Stimulated activated CD4-positive, alpha-beta T cell treated with anti-CD3 and anti-CD28 coated beads, TNF-alpha, amount 100 ng/mL, for 1 hour (primary cell): ENCODE data around the gene ALG12.

Experiments
- DNase-seq, 3 donors: peaks; one replicate each; pipeline ENCODE4 v3.0.0-alpha.2; 2020; ENCODE audit warnings: low read depth in 3 of 3, low spot score in 1 of 3

Gene ALG12

GRCh38 chr22:49894322-49895054 is 23.8 kb downstream of the ALG12 start:
- no peak for DNase-seq

DNA sequence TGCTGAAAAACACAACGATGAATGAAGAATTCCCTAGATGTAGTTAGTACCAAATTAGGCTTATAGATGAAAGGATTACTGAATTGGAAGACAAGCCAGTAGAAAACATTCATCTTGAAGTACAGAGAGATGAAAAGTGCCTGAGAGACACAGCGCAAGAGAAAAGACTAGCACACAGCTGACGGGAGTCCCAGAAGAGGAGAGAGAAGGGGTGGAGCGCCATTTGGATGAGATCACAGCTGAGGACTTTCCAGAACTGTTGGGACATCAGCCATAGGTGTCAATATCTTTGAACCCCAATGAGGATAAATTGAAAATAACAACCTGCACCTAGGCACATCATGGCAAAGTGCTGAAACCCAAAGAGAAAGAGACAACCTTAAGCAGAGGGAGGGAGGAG is 25.2 kb downstream of the ALG12 start:
- no peak for DNase-seq

DNA sequence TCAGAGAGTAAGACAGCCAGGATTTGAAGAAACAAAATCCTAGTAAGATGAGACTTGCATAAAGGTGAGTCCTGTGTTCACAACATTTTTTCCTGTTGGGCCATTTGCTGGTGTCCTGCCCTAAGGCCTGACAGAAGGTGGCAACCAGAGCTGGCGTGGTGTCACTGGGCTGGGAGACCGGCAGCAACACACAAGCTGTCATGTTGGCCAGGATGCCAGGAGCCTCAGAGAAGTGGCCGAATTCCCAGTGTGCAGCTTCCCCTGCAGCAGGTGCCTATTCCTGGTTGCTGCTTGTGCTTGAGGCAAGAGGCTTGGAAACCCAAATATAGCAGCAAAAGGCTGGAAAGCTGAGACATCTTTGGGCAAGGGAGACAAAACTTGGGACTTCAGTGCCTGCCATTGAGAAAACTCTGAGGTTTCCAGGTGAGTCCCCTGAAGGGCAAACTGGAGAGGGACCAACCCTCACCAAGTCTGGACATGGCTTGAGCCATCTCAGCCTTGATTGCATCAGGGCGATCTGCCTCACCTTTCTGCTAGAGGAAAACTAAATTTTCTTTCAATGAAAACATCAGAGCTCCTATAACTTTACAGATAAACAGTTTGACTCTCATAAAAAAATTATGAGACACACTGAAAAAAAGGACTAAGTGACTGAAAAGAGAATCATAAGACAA is 25.9 kb downstream of the ALG12 start:
- DNase-seq = no peak

GRCh38 chr22:49889071-49889470 is 29.2 kb downstream of the ALG12 start:
- no peak for DNase-seq

DNA sequence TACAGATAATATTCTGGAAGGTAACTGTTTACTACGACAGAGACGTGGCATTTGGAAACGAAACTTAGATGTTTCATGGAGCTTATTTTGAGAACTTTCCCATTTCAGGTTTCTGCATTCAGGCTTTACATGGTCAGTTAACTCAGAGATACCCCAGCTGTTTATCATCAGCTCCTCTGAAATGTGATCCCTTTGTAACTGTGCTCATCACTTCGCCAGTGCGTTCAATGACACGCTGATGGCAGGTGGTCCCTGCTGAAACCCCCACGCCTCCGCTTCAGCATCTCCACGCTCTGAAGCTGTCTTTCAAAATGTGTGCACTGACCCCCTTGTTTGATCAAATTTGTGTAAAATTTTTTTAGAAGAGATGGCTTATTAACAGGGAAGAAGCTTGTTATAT is 30.5 kb downstream of the ALG12 start:
- DNase-seq = no peak

DNA sequence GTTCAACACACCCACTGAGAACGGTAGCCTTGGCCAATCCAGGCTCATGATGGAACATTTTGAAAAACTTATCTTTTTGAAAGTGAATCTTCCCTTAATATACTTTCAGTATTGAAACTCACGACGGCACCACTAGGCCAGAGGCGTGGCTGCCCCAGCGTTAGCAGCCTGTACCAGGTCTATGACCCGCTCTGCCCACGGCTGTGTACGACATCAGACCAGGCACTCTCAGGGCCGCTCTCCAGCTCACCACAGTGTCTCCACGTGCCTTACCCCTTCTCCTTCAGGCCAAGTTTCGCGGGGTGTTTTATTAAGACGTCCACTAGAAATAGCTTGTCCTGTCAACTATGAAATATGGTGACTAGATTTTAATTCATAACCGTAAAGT is 31.2 kb downstream of the ALG12 start:
- DNase-seq = no peak

DNA sequence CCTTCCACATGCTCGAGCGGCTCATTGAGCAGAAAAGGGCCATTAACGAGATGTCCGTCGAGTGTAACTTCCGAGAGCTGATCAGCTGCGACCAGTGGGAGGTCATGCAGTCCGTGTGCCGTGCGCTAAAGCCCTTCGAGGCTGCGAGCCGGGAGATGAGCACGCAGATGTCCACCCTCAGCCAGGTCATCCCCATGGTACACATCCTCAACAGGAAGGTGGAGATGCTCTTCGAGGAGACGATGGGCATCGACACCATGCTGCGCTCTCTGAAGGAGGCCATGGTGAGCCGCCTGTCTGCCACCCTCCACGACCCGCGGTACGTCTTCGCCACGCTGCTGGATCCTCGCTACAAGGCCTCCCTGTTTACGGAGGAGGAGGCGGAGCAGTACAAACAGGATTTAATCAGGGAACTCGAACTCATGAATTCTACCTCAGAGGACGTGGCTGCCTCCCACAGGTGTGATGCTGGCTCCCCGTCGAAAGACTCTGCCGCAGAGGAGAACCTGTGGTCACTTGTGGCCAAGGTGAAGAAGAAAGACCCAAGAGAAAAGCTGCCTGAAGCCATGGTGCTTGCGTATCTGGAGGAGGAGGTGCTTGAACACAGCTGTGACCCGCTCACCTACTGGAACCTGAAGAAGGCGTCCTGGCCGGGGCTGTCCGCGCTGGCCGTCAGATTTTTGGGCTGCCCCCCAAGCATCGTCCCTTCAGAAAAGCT is 31.7 kb downstream of the ALG12 start:
- no peak for DNase-seq

GRCh38 chr22:49885881-49886280 is 32.4 kb downstream of the ALG12 start:
- DNase-seq = no peak

GRCh38 chr22:49885281-49885680 is 33.0 kb downstream of the ALG12 start:
- DNase-seq = no peak

DNA sequence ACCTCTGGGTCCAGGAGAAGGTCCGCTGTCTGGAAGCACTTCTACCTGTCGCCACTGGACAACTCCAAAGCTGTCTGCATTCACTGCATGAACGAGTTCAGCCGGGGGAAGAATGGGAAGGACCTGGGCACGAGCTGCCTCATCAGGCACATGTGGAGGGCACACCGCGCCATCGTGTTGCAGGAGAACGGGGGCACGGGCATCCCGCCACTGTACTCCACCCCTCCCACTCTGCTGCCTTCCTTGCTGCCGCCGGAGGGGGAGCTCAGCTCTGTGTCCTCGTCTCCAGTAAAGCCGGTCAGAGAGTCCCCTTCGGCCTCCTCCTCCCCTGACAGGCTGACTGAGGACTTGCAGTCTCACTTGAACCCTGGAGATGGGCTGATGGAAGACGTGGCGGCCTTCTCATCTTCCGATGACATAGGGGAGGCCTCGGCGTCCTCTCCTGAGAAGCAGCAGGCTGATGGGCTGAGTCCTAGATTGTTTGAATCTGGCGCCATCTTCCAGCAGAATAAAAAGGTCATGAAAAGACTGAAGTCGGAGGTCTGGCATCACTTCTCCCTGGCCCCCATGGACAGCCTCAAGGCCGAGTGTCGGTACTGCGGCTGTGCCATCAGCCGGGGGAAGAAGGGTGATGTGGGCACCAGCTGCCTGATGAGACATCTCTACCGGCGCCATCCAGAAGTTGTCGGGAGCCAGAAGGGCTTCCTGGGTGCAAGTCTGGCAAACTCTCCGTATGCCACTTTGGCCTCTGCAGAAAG is 33.6 kb downstream of the ALG12 start:
- DNase-seq = no peak

- no peak for DNase-seq
These were observed 34.2 kb downstream of the ALG12 start for GRCh38 chr22:49884075-49884474.

- DNase-seq = no peak
These were observed 35.0 kb downstream of the ALG12 start for GRCh38 chr22:49883294-49883640.

GRCh38 chr22:49882519-49883293 is 35.5 kb downstream of the ALG12 start:
- DNase-seq = no peak

GRCh38 chr22:49881856-49882255 is 36.4 kb downstream of the ALG12 start:
- no peak for DNase-seq

DNA sequence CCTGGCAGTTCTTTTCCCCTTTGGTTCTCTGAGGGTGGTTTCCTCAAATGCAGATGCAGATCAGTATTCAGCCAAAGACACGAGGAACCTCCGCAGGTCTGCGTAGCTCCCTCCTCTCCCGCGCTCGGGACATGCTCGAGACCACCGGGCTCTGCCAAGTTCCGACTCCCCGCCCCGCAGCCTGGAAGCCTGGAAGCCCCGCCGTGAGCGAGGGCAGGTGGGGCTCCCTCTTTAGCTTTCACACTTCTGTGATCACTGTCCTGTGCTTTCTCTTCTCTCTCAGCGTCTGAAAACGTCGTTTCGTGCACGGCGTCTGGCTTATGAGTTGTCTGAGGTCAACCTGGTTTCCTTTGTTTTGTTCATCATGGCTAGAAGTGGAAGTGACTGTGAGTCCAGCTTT is 38.0 kb downstream of the ALG12 start:
- DNase-seq = no peak

GRCh38 chr22:49879871-49880270 is 38.4 kb downstream of the ALG12 start:
- DNase-seq = no peak

- no peak for DNase-seq
These were observed 40.0 kb downstream of the ALG12 start for GRCh38 chr22:49878206-49878605.

DNA sequence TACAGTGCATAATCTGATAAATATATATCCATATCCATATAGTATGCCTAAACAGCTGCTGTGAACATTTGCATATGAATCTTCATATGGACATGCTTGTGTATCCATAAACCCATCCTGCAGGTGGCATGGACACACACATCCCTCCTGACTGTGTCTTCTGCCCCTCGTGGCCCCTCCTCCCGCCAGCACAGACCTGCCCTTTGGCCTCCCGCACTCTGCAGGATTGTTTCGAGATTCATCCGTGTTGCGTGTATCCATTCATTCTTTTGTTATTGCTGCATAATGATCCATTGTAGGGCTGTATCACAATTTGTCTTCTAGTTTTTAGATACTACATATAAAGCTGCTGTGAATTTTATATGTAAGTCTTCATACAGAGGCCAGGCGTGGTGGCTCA is 40.6 kb downstream of the ALG12 start:
- DNase-seq = no peak

DNA sequence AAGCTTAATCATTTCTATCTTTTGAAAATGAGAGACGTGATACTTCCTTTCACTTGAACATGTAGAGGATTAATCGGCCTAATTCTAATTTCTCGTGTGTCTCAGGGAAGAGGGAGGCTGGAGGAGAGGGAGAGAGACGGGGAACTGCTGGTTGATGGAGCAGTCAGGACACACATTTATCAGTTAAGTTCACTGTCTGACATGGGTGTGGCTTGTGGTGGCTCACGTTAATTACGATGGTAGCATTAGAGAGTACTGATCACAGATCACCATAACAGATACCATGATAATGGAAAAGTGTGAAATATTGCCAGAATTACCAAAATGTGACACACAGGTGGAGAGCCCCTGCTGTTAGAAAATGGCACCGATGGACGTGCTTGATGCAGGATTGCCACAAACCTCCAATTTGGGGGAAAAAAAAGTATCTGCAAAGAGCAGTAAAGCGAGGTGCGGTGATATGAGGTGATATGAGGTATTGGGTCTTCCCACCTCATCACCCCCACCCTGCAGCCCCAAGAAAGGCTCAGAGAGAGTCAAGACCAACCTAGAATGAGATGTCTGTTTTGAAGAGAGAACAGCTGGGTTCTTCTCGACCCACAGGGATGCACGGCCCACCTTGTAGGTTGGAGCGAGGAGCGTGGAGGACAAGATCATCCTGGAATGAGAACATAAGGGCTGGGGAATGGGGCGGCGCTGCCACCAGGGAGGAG is 44.9 kb downstream of the ALG12 start:
- DNase-seq = no peak

- no peak for DNase-seq
These were observed 45.9 kb downstream of the ALG12 start for GRCh38 chr22:49872347-49872746.
